Measurements from ENCODE around the gene IFITM5.

- TF ChIP-seq GATA3 (IDR thresholded peaks at IDR 0.05; ENCODE audit: low read depth, low read length) (no peak), GATA2 (IDR thresholded peaks at IDR 0.05; ENCODE audit: low read depth, low read length) (no peak)
These were observed 15.8 kb downstream of the IFITM5 start for GRCh38 chr11:283405-284104.
